Smooth muscle cell of the umbilical artery (primary cell): Measurements from ENCODE around the gene POLR2J. TPM values are rescaled to one million over a fixed set of nuclear protein-coding genes. Genes with fewer than 3 reads are reported as not detected.

Source experiments
- total RNA-seq: library from RNA; depleted of rRNA; stranded (reverse); fragments of >200 nt; gene quantifications from 2 replicates; pipeline ENCODE4 v1.2.3, GENCODE V29; 2014

Gene POLR2J
- 16.0 and 16.1 TPM in 2 replicates for total RNA-seq

DNA sequence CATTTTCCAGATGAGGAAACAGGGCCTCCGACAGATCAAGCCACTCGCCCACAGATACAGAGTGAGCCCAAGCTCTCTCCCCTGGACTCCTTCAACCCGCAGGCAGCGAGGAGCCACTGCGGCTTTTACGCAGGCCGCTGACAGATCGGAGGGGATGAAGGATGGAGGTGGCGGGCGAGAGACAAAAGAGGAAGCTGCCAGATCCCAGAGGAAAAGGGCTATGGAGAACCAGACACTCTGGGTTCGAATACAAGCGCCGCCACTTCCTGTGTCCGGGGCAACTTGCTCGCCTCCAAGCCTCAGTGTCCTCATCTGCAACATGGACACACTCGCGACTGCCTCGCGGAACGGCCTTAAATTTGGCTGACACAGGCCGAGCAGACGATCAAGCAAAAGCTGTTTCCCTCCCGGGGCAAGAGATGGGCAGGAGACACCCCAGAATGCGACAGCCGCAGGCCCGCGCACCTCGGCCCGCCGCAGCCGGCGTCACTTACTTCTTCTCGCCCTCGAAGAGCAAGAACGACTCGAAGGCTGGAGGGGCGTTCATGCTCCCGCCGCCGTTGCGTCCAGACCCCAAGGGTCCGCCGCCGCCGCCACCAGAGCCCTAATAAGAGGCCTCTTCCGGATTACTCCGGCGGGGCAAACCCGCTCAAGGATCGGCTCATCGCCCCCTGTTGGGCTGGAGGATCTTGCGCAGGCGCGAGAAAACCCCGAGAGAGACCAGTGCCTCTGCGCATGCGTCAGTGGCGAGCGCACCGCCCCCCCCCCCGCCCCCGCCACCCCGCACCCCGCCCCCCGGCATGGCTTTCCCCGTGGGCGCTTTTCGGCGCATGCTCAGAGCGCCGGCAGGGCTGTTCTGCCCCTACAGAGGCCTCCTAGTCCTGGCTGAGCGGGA lies at the start of gene POLR2J:
Gene POLR2J (minus strand): TSS at position 609 of the 895 bp plus-strand sequence. CDS start 62 bp downstream, at position 547.

DNA sequence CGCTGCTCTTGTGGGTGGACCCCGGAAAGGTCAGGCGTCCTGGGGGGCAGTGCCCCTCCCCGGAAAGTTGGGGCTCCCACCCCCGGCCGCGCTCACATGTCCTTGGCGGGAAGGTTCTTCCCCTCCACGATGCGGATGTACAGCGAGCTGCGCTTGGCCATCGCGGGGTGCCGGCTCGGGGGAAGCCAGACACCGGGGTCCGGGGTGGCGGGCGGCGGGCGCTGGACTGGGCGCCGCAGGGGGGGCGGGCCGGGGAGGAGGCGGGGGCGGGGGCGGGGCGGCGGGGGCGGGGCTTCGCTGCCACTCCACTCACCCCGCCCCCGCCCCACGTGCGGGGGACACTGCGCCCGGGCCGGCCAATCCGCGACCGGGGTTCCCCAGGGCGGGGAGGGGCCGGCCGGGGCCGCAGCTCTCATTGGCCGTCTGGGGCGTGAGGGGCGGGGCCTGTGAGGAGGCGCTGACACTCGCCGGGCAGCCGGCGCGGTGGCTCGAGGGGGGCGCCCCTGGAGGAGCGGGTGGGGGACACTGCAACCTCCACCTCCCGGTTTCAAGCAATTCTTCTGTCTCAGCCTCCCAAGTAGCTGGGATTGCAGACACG lies 38.9 kb upstream of the POLR2J start, which contains the start of gene RASA4B:
Gene RASA4B (minus strand): TSS at position 228 of the 598 bp plus-strand sequence. CDS start 67 bp downstream, at position 161.

GRCh38 chr7:102464577-102465280 lies 14.0 kb downstream of the POLR2J start, which contains the start of the genes ALKBH4 and LRWD1:
Gene ALKBH4 (minus strand): TSS chr7:102464863. CDS start chr7:102464836, 27 bp downstream.
Gene LRWD1 (plus strand): TSS chr7:102464984. CDS start chr7:102465081, 97 bp downstream.

GRCh38 chr7:102433219-102434038 lies 45.3 kb downstream of the POLR2J start, which contains the start of gene ORAI2:
Gene ORAI2 (plus strand): TSS chr7:102433575. CDS start chr7:102438957, 5,382 bp downstream.

Other genes starting within 250 kb of the POLR2J start
- 3.3 and 4.7 TPM in 2 replicates for gene SH2B2, start 192.1 kb downstream of the POLR2J start, total RNA-seq
- gene SPDYE6, start 122.5 kb downstream of the POLR2J start, total RNA-seq: not detected in 2 replicates
- gene PRKRIP1, start 82.6 kb downstream of the POLR2J start, total RNA-seq: 19.0 and 20.2 TPM in 2 replicates
- gene ORAI2, start 45.3 kb downstream of the POLR2J start, total RNA-seq: 71.9 and 106 TPM in 2 replicates
- 12.3 and 15.7 TPM in 2 replicates for gene ALKBH4, start 14.1 kb downstream of the POLR2J start, total RNA-seq
- gene LRWD1, start 13.9 kb downstream of the POLR2J start, total RNA-seq: 21.1 and 26.9 TPM in 2 replicates
- 0.59 and 2.5 TPM in 2 replicates for gene RASA4B, start 38.9 kb upstream of the POLR2J start, total RNA-seq
- 0.89 and 1.9 TPM in 2 replicates for gene UPK3BL2, start 64.8 kb upstream of the POLR2J start, total RNA-seq
- gene SPDYE2, start 72.3 kb upstream of the POLR2J start, total RNA-seq: not detected in 2 replicates
- 18.4 and 21.8 TPM in 2 replicates for gene POLR2J3, start 93.7 kb upstream of the POLR2J start, total RNA-seq
- 2.1 and 3.4 TPM in 2 replicates for gene RASA4, start 137.8 kb upstream of the POLR2J start, total RNA-seq
- gene UPK3BL1, start 163.9 kb upstream of the POLR2J start, total RNA-seq: 1.8 and 11.1 TPM in 2 replicates
- not detected in 2 replicates for gene SPDYE2B, start 171.4 kb upstream of the POLR2J start, total RNA-seq
- gene POLR2J2, start 192.7 kb upstream of the POLR2J start, total RNA-seq: 2.3 and 2.7 TPM in 2 replicates